ENCODE results near the gene EFHD1. TPM values are rescaled to one million over a fixed set of nuclear protein-coding genes. Genes with fewer than 3 reads are reported as not detected.

EFHD1 gene
- total and polyA plus RNA-seq, 2 of the 13 experiments (the other 11 are each of a cell fraction or from before 2014, with no cell fraction given), result 0.09 TPM; not detected in 1

DNA sequence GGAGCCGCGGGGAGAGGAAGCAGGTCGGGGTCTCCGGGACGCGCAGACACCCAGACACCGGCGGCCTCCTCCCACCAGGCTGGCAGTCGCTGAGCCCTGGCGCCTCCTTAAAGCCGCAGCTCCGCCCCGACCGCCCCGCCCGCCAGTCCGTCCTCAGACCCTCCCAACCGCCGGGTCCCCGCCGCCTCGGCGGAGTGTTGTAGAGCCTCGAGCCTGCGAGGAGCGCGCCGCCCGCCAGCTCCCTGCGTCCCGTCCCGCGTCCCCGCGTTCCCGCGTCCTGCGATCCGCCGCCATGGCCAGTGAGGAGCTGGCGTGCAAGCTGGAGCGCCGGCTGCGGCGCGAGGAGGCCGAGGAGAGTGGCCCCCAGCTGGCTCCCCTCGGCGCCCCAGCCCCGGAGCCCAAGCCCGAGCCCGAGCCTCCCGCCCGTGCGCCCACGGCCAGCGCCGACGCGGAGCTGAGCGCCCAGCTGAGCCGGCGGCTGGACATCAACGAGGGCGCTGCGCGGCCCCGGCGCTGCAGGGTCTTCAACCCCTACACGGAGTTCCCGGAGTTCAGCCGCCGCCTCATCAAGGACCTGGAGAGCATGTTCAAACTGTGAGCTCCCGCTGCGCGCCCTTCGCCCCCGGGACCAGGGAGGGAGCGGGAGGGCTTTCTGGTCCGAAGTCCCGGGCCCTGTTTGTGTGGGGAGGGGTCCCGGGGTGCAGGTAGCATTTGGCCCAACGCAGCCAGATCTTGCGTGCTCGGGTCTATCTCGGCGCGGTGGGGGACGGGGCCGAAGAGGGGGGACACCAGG, at the start of gene EFHD1 (continued):
- TF ChIP-seq, protein P1, sequence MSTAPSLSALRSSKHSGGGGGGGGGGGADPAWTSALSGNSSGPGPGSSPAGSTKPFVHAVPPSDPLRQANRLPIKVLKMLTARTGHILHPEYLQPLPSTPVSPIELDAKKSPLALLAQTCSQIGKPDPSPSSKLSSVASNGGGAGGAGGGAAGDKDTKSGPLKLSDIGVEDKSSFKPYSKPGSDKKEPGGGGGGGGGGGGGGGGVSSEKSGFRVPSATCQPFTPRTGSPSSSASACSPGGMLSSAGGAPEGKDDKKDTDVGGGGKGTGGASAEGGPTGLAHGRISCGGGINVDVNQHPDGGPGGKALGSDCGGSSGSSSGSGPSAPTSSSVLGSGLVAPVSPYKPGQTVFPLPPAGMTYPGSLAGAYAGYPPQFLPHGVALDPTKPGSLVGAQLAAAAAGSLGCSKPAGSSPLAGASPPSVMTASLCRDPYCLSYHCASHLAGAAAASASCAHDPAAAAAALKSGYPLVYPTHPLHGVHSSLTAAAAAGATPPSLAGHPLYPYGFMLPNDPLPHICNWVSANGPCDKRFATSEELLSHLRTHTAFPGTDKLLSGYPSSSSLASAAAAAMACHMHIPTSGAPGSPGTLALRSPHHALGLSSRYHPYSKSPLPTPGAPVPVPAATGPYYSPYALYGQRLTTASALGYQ (CRISPR knock-in tag; IDR thresholded peaks at IDR 0.05), result 0 out of 2 replicates have a peak, but pooled peaks have one; percentile 43
- TF ChIP-seq ETV6 (CRISPR knock-in tag; conservative IDR thresholded peaks at IDR 0.05), result 0 out of 2 replicates have a peak, but pooled peaks have one; percentile 54
- peak; percentile 93; the same call in 1 of the 2 replicates for TF ChIP-seq ZNF30 (CRISPR knock-in tag; IDR thresholded peaks at IDR 0.05)
- no peak for TF ChIP-seq DPF2 (CRISPR knock-in tag; IDR thresholded peaks at IDR 0.05; ENCODE audit: borderline replicate concordance, low read depth)
- TF ChIP-seq, protein P2, sequence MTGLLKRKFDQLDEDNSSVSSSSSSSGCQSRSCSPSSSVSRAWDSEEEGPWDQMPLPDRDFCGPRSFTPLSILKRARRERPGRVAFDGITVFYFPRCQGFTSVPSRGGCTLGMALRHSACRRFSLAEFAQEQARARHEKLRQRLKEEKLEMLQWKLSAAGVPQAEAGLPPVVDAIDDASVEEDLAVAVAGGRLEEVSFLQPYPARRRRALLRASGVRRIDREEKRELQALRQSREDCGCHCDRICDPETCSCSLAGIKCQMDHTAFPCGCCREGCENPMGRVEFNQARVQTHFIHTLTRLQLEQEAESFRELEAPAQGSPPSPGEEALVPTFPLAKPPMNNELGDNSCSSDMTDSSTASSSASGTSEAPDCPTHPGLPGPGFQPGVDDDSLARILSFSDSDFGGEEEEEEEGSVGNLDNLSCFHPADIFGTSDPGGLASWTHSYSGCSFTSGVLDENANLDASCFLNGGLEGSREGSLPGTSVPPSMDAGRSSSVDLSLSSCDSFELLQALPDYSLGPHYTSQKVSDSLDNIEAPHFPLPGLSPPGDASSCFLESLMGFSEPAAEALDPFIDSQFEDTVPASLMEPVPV (CRISPR knock-in tag; IDR thresholded peaks at IDR 0.05), result peak; percentile 92
- TF ChIP-seq ZC3H13 (CRISPR knock-in tag; IDR thresholded peaks at IDR 0.05), result peak; percentile 91; the same call in 1 of the 2 replicates
- no peak for TF ChIP-seq MXI1 (IDR thresholded peaks at IDR 0.05; ENCODE audit: borderline replicate concordance, low read depth, low read length)
- peak; percentile 97 for TF ChIP-seq ZNF761 (CRISPR knock-in tag; conservative IDR thresholded peaks at IDR 0.05)
- peak; percentile 42 for TF ChIP-seq YY1 (IDR thresholded peaks at IDR 0.05; ENCODE audit: insufficient read depth, insufficient replicate concordance, low read depth, low read length)
- peak; percentile 72; the same call in 1 of the 2 replicates for TF ChIP-seq ZNF296 (CRISPR knock-in tag; conservative IDR thresholded peaks at IDR 0.05)
- 0 out of 2 replicates have a peak, but pooled peaks have one; percentile 23 for TF ChIP-seq KDM1A (CRISPR knock-in tag; IDR thresholded peaks at IDR 0.05)
- TF ChIP-seq ZNF772 (CRISPR knock-in tag; IDR thresholded peaks at IDR 0.05), result peak; percentile 94
- TF ChIP-seq, protein P3, sequence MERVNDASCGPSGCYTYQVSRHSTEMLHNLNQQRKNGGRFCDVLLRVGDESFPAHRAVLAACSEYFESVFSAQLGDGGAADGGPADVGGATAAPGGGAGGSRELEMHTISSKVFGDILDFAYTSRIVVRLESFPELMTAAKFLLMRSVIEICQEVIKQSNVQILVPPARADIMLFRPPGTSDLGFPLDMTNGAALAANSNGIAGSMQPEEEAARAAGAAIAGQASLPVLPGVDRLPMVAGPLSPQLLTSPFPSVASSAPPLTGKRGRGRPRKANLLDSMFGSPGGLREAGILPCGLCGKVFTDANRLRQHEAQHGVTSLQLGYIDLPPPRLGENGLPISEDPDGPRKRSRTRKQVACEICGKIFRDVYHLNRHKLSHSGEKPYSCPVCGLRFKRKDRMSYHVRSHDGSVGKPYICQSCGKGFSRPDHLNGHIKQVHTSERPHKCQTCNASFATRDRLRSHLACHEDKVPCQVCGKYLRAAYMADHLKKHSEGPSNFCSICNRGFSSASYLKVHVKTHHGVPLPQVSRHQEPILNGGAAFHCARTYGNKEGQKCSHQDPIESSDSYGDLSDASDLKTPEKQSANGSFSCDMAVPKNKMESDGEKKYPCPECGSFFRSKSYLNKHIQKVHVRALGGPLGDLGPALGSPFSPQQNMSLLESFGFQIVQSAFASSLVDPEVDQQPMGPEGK (CRISPR knock-in tag; IDR thresholded peaks at IDR 0.05), result 0 out of 2 replicates have a peak, but pooled peaks have one; percentile 44
- TF ChIP-seq SETDB1 (CRISPR knock-in tag; IDR thresholded peaks at IDR 0.05; ENCODE audit: borderline replicate concordance), result no peak
- TF ChIP-seq ZNF670 (CRISPR knock-in tag; IDR thresholded peaks at IDR 0.05; ENCODE audit: borderline replicate concordance), result peak; percentile 44; the same call in 1 of the 2 replicates
- TF ChIP-seq ZNF367 (CRISPR knock-in tag; IDR thresholded peaks at IDR 0.05; ENCODE audit: borderline replicate concordance), result peak; percentile 75; the same call in 1 of the 2 replicates
- TF ChIP-seq MEIS2 (CRISPR knock-in tag; IDR thresholded peaks at IDR 0.05), result peak; percentile 87; the same call in 1 of the 2 replicates
- TF ChIP-seq, protein P4, sequence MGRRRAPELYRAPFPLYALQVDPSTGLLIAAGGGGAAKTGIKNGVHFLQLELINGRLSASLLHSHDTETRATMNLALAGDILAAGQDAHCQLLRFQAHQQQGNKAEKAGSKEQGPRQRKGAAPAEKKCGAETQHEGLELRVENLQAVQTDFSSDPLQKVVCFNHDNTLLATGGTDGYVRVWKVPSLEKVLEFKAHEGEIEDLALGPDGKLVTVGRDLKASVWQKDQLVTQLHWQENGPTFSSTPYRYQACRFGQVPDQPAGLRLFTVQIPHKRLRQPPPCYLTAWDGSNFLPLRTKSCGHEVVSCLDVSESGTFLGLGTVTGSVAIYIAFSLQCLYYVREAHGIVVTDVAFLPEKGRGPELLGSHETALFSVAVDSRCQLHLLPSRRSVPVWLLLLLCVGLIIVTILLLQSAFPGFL (CRISPR knock-in tag; IDR thresholded peaks at IDR 0.05), result peak; percentile 73; the same call in 1 of the 2 replicates
- TF ChIP-seq, protein P5, sequence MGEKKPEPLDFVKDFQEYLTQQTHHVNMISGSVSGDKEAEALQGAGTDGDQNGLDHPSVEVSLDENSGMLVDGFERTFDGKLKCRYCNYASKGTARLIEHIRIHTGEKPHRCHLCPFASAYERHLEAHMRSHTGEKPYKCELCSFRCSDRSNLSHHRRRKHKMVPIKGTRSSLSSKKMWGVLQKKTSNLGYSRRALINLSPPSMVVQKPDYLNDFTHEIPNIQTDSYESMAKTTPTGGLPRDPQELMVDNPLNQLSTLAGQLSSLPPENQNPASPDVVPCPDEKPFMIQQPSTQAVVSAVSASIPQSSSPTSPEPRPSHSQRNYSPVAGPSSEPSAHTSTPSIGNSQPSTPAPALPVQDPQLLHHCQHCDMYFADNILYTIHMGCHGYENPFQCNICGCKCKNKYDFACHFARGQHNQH (CRISPR knock-in tag; IDR thresholded peaks at IDR 0.05), result peak; percentile 52; the same call in 1 of the 2 replicates
- no peak for TF ChIP-seq NFIC (IDR thresholded peaks at IDR 0.05; ENCODE audit: low read length)
- TF ChIP-seq SRY (CRISPR knock-in tag; IDR thresholded peaks at IDR 0.05), result peak; percentile 61

All from HepG2 (cell line).